ENCODE measurements around the gene SSBP2.
"Not testable (repeated sequence)": the region's sequence is repeated elsewhere in the genome, so short reads cannot be mapped to it uniquely, and the experiment has no call there.

The SSBP2 gene

DNA sequence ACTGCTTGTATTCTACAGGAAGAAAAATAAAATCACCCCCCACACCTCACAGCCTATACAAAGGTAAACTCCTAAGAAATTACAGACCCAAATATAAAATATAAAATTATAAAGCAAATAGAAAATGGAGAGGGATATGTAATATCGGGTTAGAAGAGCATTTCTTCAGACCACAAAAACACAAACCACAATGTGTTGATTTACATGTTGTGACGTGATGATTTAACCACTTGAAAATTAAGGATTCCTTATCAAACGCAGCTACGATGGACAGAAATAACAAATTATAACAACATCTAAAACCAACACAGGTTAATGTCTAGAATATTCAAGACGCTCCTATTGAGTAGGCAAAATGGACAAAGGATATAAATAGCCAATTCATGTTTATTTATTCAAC lies 26.3 kb downstream of the SSBP2 start:
- DNase-seq = no peak

DNA sequence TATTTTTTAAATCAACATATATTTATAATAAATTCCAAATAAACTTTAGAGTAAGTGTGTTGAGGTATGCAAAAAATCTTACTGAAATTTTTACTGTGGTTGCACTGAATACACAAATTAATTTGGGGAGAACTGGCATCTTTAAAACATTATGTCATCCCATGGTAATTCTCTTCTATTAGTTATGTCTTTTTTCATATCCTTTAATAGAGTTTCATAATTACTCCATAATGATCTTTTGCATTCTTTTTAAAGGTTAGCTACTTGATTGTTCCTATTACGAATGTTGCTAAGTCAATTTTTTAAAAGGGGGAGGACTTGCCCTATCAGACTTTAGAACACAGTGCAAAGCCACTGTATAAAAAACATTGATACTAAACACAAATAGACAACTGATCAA lies 26.8 kb downstream of the SSBP2 start:
- DNase-seq = no peak

DNA sequence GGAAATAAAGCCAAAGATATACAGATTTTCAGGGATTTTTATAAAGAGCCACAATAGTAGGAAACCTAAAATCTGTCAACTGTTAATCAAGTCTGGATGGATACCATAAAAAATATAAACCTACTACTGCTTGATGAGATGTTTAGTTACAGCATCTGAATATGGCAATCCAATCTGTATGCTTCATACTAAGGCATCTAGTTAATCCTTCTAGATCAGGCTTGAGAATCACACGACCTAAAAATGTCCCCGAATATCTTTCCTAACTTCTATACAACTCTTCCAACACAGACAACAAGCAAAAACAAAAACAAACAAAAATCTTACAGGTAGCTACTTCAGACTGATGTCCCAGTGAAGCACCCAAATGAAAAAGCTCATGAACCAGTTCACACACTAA lies 29.8 kb downstream of the SSBP2 start:
- DNase-seq = no peak

DNA sequence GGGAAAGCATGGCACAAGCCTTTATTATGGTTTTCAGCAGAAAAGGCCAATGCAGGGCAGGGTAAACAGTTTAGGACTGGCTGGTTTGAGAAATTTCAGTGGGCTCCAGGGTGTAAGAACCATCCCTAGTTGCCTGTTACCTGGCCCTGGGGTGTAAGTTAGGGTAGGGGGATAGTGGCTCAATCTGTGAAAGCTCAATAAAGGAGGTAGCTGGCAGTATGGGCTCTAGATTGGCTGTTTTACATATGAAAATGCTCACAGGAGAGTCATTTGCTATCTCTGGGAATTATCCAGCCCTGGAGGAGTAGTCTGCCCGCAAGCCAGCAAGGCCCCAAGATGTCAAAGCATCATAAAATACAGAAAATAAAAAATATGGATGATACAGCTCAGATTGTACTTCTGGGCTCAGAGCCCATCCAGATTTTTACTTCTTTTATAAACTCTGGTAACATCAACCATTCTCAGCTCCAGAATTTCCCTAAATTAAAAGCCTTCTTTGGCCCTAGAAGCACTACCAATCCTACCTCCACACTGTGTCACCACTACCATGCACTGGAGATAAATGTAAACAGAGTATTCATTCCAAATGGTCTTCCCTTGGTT lies 31.1 kb downstream of the SSBP2 start:
- no peak for DNase-seq

DNA sequence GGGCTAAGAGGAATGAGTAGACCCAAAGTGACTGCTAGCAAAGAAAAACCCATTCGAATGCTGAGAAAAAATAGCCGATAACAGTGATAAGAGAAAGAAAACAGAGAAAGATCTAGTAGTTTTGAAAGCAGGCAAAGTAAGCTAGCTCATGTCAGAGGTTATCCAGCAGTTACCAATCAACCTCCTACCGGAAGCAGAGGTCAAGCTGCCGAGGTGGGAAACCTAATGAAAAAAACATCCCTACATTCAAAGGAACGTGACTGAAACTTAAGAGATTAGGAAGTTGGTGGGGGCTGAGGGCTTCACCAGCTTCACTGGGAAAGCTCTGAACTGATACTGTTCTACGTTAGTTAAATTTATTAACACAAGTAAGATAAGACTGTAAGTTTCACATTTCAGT lies 32.6 kb downstream of the SSBP2 start:
- no peak for DNase-seq

DNA sequence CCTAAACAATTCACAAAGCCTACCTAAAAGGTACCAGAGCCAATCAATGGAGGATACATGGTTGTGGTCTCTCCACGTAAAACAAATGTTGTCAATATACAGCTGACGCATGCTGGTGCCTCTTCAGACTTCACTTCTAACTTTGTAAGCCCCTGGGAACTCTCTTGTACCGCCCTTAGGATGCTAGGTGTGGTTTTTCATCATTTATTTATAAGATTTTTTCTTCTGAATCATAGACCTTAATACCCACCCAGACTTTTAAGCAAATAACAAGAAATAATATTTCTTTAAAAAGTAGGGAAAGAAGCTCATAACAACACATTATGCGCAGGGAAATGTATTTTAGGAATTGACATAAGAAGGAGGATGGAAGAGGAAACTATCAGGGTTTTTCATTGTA lies 33.0 kb downstream of the SSBP2 start:
- DNase-seq = no peak

DNA sequence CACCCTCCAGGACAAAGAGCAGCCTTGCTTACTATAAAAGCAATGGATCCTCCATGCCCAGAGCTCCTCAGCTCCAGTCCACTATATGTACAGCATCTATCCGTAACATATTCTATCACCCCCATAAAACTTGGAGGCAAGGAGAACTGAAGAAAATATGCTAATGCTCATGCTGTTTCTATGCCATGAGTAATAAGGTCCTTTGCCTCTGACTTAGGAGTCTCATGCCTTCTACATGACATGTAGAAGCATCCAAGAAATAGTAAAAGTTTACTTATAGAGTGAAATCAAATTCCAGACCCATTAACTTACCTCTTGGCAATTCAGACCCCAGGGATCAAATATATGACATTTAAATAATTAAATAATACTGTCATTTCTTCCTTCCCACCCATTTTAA lies 33.7 kb downstream of the SSBP2 start:
- no peak for DNase-seq

DNA sequence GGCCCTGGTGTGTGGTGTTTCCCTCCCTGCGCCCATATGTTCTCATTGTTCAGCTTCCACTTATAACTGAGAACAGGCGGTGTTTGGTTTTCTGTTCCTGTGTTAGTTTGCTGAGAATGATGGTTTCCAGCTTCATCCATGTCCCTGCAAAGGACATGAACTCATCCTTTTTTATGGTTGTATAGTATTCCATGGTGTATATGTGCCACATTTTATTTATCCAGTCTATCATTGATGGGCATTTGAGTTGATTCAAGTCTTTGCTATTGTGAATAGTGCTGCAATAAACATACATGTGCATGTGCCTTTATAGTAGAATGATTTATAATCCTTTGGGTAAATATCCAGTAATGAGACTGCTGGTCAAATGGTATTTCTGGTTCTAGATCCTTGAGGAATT lies 36.8 kb downstream of the SSBP2 start:
- DNase-seq = not testable (repeated sequence)

DNA sequence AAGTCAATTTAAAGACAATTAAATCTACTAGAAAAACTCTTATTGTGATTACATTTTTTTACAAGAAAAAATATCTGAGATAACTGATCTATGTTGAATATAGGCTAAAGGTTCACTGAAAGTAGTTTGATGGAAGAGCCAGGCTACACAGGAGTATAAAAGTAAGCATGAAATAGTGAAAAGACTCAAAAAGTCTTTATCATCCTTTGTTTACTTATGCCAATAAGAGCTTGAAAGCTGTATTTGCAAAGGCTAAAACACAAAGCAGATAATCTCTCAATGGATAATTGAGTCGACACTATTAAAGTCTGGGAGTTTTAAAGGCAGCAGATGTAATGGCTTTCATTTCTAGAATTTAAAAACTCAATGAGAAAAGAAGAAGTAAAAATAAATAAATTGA lies 42.0 kb downstream of the SSBP2 start:
- DNase-seq = no peak

DNA sequence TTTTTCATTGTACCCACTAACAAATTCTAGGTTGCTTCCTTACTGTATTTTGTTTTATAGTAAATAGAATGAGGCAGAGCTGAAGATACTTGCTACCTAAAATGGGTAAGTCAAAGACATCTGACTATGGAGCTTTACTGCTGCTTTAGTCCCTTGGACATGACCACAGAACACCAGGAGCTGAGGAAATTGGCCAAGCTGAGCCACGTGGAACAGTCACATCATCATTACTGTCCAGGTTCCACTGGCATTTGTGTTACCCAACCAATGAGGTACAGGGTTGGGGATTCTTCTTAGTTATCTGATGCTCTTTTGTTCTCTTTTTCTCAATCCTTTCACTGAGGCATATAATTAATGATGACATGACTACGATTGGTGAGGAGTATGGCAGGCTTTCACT lies 47.1 kb downstream of the SSBP2 start:
- no peak for DNase-seq

DNA sequence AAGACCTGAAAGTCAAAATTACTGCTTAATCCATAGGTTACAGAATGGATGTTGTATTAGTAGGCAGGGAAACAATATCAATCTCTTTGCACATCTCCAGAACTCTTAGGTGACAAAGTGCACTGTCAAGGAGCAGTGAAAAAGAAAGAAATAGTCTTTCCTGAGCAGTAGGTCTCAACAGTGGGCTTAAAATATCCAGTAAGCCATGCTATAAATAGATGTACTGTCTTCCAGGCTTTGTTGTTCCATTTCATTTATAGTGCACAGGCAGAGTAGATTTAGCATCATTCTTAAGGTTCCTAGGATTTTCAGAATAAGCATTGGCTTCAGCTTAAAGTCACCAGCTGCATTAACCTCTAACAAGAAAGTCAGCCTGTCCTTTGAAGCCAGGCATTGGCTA lies 50.7 kb downstream of the SSBP2 start:
- no peak for DNase-seq

DNA sequence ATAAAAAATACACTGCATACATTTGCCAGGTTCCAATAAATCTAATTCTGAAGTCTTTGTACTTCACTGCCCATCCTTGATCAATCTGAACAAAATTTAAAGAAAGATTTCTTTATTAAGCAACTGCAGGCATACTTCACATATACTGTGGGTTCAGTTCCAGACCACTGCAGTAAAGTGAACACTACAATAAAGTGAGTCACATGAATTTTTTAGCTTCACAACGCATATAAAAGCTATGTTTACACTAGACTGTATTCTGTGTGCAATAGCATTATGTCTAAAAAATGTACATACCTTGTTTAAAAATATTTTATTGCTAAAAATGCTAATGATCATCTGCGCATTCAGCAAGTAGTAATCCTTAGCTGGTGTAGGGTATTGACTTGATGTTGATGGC lies 52.1 kb downstream of the SSBP2 start:
- DNase-seq = no peak

DNA sequence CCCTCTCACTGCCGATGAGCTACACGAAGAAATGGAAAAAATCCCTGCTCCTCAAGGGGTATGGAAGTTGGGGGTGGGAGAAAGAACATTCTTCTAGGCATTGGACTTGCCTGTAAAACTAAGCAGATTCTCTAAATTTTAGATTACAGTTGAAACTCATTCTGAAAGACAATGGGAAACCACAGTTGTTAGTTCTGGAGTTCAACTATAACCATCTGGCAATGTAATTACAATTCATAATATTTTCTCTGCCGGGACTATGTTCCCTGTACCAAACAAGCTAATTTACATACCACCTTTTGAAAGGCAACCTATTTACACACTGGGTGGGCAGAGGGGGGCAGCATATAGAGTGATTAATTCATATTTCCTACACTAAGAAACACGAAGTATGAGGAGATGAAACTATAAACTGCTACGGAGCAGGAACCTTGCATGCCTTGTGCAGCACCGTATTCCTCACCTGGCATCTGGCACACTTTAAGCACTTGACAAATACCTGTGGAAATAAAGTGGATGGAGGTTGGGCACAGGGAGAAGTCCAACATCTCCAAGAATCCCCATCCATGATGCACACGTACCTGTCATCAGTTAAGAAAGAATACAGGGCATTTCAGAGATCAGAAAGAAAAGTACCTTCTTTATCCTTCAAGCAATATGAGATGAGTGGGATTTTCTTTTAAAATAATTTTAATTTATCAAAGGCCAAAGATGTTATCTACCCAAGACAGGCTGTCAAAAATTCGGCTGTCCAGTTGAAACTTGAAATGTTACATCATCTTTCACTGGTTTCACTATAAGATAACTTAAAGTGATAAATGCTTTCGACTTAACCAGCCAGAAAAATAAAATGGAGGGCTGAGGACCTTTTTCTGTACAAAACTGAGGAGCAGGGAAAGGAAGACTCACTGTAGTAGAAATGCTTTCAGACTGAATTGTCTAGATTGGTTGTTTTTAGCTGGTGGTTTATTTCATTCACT lies 54.2 kb downstream of the SSBP2 start:
- no peak for DNase-seq

DNA sequence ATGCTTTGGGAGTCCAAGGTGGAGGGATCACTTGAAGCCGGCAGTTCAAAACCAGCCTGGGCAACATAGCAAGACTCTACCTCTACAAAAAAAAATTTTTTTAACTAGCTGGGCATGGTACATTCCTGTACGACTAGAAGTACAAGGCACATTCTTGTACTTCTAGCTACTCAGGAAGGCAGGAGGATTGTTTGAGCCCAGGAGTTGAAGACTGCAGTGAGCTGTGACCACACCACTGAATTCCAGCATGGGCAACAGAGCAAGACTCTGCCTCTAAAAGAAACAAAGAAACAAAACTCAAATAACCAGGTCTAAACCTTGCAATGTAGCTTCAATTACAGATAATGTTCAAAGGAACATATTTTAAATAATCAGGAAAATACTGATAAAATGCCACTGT lies 56.2 kb downstream of the SSBP2 start:
- no peak for DNase-seq

DNA sequence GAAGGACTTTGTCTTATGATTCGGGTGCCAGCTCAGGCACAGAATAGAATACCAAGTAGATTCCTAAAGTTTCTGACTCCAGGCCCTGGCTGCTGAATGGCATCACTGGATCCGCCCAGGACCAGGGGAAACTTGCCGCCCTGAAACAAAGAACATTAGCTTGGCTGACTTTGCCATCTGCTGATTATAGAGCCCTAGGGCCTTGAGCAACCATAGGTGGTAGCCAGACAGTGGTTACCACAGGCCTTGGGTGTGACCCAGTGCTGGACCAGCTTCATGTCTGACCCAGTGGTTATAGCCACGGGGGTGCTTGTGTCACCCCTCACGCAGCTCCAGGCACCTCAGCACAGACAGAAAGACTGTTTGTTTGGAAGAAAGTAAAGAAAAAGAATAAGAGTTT lies 62.7 kb downstream of the SSBP2 start:
- no peak for DNase-seq

DNA sequence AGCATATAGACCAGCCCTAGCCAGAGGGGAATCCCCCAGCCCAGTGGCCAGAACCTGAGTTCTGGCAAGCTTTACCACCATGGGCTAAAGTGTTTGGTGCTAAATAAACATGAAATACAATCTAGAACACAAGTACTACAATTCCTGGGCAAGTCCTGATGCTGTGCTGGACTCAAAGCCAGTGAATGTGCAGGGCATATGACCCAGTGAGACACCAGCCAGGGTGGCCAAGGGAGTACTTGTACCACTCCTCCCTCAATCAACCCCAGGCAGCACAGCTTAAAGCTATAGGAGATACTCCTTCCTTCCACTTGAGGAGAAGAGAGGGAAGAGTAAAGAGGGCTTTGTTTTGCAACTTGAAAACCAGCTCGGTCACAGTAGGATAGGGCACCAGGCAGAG lies 63.6 kb downstream of the SSBP2 start:
- no peak for DNase-seq

DNA sequence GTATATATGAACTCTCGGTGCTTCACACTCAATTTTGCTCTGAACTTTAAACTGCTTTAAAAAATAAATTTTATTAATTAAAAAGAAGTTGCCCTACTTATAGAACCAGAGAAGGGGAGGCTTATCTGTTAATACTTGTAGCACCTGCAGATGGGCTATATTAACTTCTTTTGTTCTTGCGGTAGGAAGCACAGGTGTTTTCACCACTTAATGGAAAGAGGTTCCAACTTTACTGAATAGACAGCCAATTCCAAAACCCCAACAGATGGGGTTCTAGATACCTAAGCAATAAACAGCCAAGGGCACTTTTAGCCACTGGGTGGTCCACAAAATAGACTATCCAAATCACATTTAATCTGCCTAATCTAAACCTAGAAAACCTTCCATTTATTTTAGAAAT lies 65.4 kb downstream of the SSBP2 start:
- no peak for DNase-seq

DNA sequence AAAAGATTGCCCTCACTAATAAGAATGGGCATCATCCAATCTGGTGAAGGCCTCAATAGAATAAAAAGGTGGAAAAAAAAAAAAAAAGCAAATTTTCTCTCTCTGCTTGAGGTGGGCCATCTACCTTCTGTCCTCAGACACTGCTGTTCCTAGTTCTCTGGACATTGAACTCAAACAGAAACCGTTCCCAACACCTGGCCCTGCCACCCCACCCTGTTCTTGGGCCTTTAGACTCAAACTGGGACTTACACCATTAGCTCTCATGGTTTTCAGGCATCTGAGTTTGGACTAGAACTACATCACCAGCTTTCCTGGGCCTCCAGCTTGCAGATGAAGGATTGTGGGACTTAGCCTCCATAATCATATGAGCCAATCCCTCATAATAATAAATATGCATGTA lies 71.0 kb downstream of the SSBP2 start:
- no peak for DNase-seq

DNA sequence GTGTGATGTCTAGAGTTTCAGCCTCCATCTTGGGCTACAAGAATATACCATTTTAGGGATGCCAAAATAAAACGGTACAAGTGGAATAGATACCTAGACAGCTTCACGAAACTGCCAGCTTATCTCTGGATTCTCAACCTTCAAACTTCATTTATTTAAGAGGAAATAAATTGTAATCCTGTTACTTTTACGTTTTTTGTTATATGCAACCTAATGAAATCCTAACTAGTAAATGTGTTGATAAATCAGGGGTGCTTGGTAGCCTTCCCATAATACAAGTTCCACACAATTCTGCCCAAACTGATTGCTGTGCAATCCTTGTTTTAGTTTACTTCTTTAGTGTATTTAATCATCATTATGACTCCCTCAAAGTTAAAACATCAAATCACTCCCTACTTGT lies 75.5 kb downstream of the SSBP2 start:
- no peak for DNase-seq

DNA sequence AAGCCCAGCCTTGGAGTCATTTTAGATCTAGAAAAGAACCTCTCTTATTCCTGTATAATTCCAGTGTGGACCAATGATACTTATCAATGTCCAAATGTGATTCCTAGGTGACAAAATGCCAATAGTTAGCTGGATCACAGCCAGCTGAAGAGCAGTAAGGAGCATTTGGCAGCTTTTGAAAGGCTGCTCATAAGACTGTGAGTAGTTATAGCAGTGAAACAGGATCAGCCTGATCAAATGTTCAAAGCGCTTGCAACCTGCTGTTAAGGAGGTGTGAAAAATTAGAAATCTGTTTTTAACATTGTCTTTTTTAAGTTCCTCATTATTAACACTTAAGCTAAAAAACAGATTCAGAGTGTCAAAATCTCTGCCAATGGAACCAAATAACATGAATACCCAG lies 85.1 kb downstream of the SSBP2 start:
- no peak for DNase-seq

DNA sequence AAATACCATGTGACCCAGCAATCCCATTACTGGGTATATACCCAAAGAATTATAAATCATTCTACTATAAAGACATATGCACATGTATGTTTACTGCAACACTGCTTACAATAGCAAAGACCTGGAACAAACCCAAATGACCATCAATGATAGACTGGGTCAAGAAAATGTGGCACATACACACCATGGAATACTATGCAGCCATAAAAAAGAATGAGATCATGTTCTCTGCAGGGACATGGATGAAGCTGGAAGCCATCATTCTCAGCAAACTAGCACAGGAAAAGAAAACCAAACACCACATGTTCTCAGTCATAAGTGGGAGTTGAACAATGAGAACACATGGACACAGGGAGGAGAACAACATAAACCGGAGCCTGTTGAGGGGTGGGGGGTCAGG lies 90.3 kb downstream of the SSBP2 start:
- DNase-seq = not testable (repeated sequence)

DNA sequence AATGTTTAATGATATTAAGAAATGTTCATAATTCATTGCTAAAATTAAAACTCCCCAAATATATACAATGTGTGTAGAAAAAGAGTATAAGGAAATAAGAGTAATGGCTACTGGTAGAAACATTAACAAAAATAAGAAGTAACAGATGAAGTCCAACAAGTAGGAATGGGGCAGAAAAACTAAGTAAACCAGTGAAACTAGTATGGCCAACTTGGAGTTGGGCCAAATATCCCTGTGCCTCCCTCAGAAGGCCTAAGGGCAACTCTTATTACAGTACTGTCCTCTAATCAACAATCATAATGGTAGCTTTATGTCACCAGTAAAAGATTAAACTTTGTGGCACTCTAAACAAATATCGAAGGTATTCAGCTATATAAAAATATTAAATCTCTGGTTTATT lies 93.5 kb downstream of the SSBP2 start:
- no peak for DNase-seq

DNA sequence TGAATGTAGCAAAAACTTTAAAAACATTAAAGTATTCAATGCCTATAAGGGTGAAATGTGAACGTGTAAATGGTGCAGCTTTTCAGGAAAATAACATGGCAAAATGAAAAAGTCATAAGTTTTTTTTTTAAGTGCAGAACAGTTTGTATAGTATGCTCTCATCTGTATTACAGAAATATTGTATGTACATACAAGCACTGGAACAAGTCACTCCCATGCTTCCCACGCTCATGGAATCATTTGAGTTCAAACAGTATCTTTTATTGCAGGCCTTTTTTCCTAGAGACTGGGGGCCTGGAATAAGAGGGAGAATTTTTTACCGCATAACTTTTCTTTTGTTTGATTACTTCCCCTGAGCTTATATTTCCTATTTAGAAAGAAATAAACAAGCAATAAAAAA lies 94.1 kb downstream of the SSBP2 start:
- no peak for DNase-seq

DNA sequence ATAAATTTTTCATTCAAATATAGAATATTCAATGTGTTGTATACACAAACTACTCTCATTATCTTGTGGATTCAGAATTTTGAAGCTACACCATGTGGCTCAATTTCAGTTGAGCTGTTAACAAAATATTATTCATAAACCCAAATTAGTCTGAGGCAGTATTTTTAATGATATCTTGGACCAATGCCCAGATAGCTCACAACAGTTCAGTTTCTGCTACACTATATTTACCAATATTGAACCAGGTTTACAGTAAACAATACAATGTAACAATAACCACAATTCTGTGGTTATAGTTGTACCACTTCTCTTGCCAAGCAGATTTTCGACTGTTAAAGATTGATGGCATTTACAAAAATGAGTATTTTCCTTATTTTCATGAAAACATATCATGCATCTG lies 99.9 kb downstream of the SSBP2 start:
- DNase-seq = no peak

Measured in stimulated activated CD4-positive, alpha-beta T cell treated with anti-CD3 and anti-CD28 coated beads, Interleukin-4, amount 100 ng/mL, for 24 hours (primary cell).